OCI-LY7 (cell line): ENCODE results near the gene KRT28.

Experiments used
- CTCF ChIP-seq: fragments of 200-600 bp; sonication (generic); conservative IDR thresholded peaks from 2 replicates; pipeline ENCODE4 v1.5.1; 2014; ENCODE audit warnings: mild to moderate bottlenecking, antibody characterized with exemption, low read length, moderate library complexity, mixed read lengths
- EZH2phosphoT487 ChIP-seq: fragments of 200-600 bp; sonication (generic); IDR thresholded peaks from 2 replicates; pipeline ENCODE4 v1.6.1; 2018; ENCODE audit warnings: low read depth, borderline replicate concordance, mild to moderate bottlenecking, mixed run types, antibody characterized with exemption, low read length, moderate library complexity, mixed read lengths

- TF ChIP-seq CTCF (no peak), EZH2phosphoT487 (no peak)
These were observed 19.2 kb upstream of the KRT28 start for GRCh38 chr17:40818733-40819527.
